ENCODE data around the gene LRRTM4. TPM values are rescaled to one million over a fixed set of nuclear protein-coding genes. Genes with fewer than 3 reads are reported as not detected.

Gene LRRTM4
- total RNA-seq, 1 experiment from 2014 or later, result 12.0 TPM

GRCh38 chr2:77086051-77086450 is 436.1 kb downstream of the LRRTM4 start:
- WGBS (ENCODE audit: extremely low coverage, insufficient read length, low lambda C conversion rate), result no CpG with 5 or more reads among the region's 2 CpGs
- no peak overlapping the region for H3T11ph ChIP-seq (ENCODE audit: low read length)
- H2BK15ac ChIP-seq (ENCODE audit: low read depth, low read length), result no peak overlapping the region
- no peak overlapping the region for H2AK5ac ChIP-seq (ENCODE audit: insufficient read length, low read length)
- H3K9me3 ChIP-seq (ENCODE audit: control insufficient read depth, low read depth, low read length), result no peaks in the 10 kb centered on the region
- H3K9ac ChIP-seq (ENCODE audit: extremely low read depth, insufficient read length, low read length), result no peak overlapping the region
- H2BK5ac ChIP-seq (ENCODE audit: insufficient read length, low read length), result no peak overlapping the region
- no peaks in the 10 kb centered on the region for H4K20me1 ChIP-seq (ENCODE audit: control insufficient read depth, insufficient read depth, insufficient read length)
- Mint-ChIP-seq H3K27ac (peak overlapping the region in 2 of 3 experiments; percentile 53 to 99; a peak in 3 of 7 replicates), H3K27me3 (ENCODE audit: low read depth) (peaks cover 6% of the 10 kb centered on the region; the same call in 1 of the 2 replicates), H3K9me3 (peaks cover 0 to 19% of the 10 kb centered on the region in 2 experiments; a peak in 4 of 5 replicates), H3K4me1 (peaks cover 43 to 49% of the 10 kb centered on the region in 2 experiments), H3K4me3 (no peak overlapping the region), H3K36me3 (ENCODE audit: insufficient read depth in 1 of 3, low read depth in 3 of 3) (peaks cover 26 to 31% (median 29%) of the 10 kb centered on the region in 3 experiments)
- no peak overlapping the region for H4K91ac ChIP-seq (ENCODE audit: insufficient read length, low read depth, low read length)
- no peaks in the 10 kb centered on the region for H3K79me1 ChIP-seq (ENCODE audit: insufficient read depth, low read depth, low read length, poor library complexity, severe bottlenecking)
- H3K4ac ChIP-seq (ENCODE audit: low read depth, low read length), result no peak overlapping the region
- H3K23me2 ChIP-seq (ENCODE audit: insufficient read length, low read depth, low read length, poor library complexity, severe bottlenecking), result no peaks in the 10 kb centered on the region
- peak overlapping the region; percentile 85 for H3K27ac ChIP-seq (ENCODE audit: insufficient read length, low read depth, low read length)
- H3K56ac ChIP-seq (ENCODE audit: insufficient read length, low read depth, low read length), result no peak overlapping the region
- peaks cover 1% of the 10 kb centered on the region; the same call in 1 of the 2 replicates for H3K4me1 ChIP-seq (ENCODE audit: insufficient read depth, low read length)
- no peak overlapping the region for H2BK20ac ChIP-seq (ENCODE audit: low read depth, low read length, poor library complexity, severe bottlenecking)
- no peak overlapping the region for H2BK120ac ChIP-seq (ENCODE audit: low read depth, low read length, poor library complexity, severe bottlenecking)
- no peak overlapping the region for H2AFZ ChIP-seq (ENCODE audit: low read length)
- no peak overlapping the region for H3K14ac ChIP-seq (ENCODE audit: insufficient read depth, low read length)
- no peak overlapping the region for H3K23ac ChIP-seq (ENCODE audit: insufficient read length, low read depth, low read length)
- peaks cover 16% of the 10 kb centered on the region; the same call in 1 of the 2 replicates for H3K79me2 ChIP-seq (ENCODE audit: insufficient read depth, low read length)
- no peak overlapping the region for H4K5ac ChIP-seq (ENCODE audit: insufficient read length, low read depth, low read length)
- peak overlapping the region; percentile 74 for H3K4me2 ChIP-seq (ENCODE audit: insufficient read depth, insufficient read length, low read length)
- no peak for DNase-seq
- H3K27me3 ChIP-seq (ENCODE audit: insufficient read depth, low read length), result no peaks in the 10 kb centered on the region
- H3K18ac ChIP-seq (ENCODE audit: insufficient read length, low read depth, low read length), result no peak overlapping the region
- H4K8ac ChIP-seq (replicated peaks; ENCODE audit: insufficient read length, low read depth, low read length), result no peak overlapping the region
- TF ChIP-seq CTCF (conservative IDR thresholded peaks at IDR 0.05), result no peak
- no peak overlapping the region for H2BK12ac ChIP-seq (ENCODE audit: insufficient read length, low read depth, low read length)
